HG03045 (cell line): ENCODE data around the gene SLC22A25.
"Not testable (repeated sequence)": the region's sequence is repeated elsewhere in the genome, so short reads cannot be mapped to it uniquely, and the experiment has no call there.

Experiments
- ATAC-seq: cut with Tn5 transposase; IDR thresholded peaks from one replicate; pipeline ENCODE4 v1.9.1; 2021; ENCODE audit warnings: mild to moderate bottlenecking, moderate library complexity; ENCODE audit not compliant: unreplicated experiment

SLC22A25 gene

DNA sequence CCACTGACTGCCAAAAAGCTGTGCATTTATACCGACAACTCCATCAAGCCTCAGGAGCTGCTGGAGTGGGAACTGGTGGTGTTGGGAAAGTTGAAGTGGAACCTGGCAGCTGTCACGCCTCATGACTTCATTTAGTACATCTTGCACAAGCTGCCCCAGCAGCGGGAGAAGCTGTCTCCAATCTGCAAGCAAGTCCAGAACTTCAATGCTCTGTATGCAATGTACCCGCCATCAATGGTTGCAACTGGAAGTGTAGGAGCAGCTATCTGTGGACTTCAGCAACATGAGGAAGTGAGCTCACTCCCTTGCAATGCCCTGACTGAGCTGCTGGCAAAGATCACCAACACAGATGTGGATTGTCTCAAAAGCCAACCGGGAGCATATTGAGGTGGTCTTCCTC, at the start of gene SLC22A25:
Gene SLC22A25 (minus strand): TSS at position 67 of the 400 bp plus-strand sequence. CDS start 13,947 bp downstream, outside the sequence.
- no peak for ATAC-seq

- no peak for ATAC-seq
Observed at GRCh38 chr11:63290285-63290684, 46.9 kb upstream of the SLC22A25 start.

DNA sequence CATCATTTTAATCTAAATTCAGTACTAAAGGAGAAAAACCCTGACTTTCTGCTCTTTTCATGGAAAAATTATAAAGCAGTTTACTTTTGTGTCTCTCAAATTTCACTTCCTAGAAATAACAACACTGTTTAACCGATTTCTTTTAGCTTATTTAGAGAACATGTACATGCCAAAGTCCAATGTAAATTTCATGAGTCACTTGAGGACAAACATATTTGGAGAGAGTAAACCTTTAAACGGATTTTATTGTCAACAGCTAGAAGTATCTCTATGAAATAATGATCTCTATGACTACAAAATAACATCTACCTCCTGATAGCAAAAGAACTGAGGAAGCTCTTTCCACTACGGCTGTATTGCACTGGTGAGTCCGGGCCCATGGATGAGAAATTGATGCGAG, 46.3 kb upstream of the SLC22A25 start:
- ATAC-seq = no peak

DNA sequence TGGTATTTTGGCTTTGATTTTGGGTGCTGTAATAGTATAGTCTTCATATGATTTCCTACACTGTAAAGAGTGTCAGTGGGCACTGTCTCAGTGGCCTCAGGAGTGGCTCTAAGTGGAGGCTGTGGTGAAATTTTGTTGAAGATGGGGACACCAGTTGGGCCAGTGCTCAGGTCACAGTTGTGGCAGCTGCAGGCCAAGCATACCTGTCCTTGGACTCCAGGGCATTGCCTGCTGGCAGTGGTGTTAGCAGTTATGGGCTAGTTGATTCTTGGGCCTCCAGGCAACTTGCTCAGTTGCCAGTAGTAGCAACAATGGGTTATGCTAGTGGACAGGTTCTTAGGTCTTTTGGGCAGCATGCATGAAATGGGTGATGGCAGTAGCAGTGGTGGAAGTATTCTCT, 39.2 kb upstream of the SLC22A25 start:
- ATAC-seq = no peak

DNA sequence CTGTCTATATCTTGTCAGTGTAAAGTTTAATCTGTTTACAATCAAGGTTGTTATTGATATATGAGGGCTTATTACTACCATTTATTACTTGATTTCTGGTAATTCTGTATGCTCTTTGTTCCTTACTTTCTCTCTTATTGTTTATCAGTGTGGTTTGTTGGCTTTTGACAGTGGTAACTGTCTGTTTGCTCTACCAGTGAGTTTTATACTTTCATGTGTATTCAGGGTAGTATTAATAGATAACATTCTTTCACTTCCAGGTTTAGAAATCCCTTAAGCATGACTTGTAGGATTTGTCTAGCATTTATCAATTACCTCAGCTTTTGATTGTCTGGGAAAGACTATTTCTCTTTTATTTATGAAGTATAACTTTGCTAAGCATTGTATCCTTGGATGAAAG, 37.5 kb upstream of the SLC22A25 start:
- no peak for ATAC-seq

- no peak for ATAC-seq
Observed at GRCh38 chr11:63277345-63277943, 34.0 kb upstream of the SLC22A25 start.

- no peak for ATAC-seq
Observed at GRCh38 chr11:63274776-63275175, 31.4 kb upstream of the SLC22A25 start.

GRCh38 chr11:63273685-63274084, 30.3 kb upstream of the SLC22A25 start:
- ATAC-seq = no peak

GRCh38 chr11:63262547-63262946, 19.1 kb upstream of the SLC22A25 start:
- ATAC-seq = no peak

- ATAC-seq = no peak
Observed at GRCh38 chr11:63251312-63251711, 7.9 kb upstream of the SLC22A25 start.

DNA sequence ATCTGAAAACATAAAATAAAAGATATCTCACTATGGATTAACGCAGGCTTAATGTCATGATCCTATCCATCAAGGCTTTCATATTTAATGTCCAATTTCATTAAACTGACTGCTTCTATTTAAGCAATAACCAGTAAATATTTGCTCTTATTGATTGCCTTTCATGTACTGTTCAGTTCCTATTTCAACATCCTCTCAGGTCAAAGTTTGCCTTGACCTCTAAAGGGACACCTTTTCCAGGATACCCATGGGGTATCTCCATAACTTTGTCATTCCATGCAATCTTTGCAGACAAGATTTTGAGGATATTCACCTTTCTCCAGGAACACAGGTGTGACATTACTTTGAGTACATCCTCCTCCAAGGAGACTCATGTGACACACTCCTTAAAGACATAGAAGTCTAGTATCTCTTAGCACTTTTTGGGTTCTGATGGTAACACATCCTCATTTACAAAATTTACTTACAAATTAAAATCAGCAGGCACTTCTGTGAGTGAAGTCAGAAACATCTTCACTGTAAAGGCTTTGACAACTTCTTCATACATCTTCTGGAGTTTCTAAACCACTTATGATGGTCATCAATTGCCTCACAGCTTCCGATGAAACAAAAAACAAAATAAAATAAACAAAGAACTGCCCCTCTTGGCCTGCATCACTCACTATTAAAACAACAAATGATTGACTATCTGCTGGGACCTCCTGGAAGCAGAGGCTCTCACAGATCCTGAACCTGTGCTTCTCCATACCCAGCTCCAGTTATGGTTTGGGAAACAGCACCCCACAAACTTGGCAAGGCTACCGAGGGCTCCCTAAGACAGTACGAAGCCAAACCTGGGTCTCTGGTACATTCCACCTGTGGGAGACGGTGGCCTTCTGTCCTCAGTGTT, 7.0 kb upstream of the SLC22A25 start:
- ATAC-seq = no peak

DNA sequence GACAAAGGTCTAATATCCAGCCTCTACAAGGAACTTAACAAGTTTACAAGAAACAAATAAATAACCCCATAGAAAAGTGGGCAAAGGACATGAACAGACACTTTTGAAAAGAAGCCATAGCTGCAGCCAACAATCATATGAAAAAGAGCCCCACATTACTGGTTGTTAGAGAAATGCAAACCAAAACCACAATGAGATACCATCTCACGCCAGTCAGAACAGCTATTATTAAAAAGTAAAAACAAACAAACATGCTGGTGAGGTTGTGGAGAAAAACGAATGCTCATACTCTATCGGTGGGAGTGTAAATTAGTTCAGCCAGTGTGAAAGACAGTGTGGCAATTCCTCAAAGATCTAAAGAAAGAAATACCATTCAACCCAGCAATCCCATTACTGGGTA, 5.6 kb upstream of the SLC22A25 start:
- ATAC-seq = no peak

DNA sequence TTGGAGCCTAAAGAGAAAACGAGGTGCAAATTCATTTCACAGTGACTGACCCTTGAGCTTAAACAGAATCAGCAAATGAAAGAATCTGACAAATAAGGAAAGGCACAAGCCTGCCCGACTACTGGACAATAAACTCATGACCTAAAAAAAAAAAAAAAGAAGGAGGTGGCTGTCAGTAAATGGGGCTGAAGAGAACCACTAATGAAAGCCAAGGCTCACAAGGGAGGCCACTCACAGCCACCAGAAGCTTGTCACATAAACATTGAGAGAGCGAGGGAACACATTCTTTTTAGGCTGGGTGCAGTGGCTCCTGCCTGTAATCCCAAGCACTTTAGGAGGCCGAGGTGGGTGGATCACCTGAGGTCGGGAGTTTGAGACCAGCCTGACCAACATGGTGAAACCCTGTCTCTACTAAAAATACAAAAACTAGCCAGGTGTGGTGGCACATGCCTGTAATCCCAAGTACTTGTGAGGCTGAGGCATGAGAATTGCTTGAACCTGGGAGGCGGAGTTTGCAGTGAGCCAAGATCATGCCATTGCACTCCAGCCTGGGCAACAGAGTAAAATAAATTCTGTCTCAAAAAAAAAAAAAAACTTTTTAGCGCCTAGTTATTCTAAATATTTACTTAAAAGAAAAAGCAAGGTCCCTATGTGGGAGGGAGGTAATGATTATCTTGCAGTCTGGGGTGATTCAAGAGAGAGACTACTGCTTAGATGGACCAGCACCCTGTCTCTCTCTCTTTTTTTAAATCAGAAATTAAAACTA, 4.0 kb upstream of the SLC22A25 start:
- not testable (repeated sequence) for ATAC-seq

GRCh38 chr11:63246045-63246444, 2.6 kb upstream of the SLC22A25 start:
- ATAC-seq = no peak

GRCh38 chr11:63244862-63245261, 1.5 kb upstream of the SLC22A25 start:
- ATAC-seq = no peak

GRCh38 chr11:63242089-63242781, 1.2 kb downstream of the SLC22A25 start:
- no peak for ATAC-seq

DNA sequence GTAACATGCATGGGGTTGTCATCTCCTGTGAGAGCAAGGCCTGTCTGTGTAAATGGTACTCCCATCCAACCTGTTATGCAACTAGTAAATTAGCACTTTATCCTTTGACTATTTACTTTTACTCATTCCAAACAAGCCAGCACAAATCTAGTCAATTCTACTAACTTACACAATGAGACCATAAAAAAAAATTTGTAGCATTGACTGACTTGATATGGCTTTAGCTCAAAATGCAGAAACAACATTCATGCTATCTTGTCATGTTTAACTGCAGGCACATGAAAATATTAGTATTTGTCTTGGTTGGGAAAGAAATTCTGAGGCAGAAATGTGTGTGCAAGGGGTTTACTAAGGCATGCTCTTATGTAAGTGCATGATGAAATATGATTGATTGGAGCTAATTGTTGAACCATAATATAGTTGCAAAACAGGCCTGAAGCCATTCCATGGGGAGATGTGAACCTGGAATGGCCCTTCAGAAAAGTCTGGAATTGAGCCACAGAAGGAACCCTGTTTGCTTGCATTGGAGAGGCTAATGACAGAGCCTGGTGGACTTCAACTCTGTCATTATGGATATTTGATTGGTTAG, 2.5 kb downstream of the SLC22A25 start:
- ATAC-seq = no peak

DNA sequence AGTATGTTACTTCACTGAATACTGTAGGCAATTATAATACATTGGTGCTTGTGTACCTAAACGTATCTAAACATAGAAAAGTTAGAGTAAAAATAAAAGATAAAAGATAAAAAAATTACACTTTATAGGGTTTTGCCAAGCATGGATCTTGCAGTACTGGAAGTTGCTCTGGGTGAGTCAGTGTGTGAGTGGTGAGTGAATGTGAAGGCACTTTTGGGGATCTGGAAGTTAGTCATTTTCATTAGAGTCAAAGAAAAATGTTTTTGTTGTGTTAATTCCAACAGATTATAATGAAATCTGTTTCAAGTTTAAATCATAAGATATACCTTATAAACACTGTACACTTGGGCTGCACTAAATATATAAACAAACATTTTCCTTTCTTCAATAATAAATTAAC, 3.3 kb downstream of the SLC22A25 start:
- ATAC-seq = no peak

- ATAC-seq = no peak
Observed at GRCh38 chr11:63239254-63239653, 4.1 kb downstream of the SLC22A25 start.

DNA sequence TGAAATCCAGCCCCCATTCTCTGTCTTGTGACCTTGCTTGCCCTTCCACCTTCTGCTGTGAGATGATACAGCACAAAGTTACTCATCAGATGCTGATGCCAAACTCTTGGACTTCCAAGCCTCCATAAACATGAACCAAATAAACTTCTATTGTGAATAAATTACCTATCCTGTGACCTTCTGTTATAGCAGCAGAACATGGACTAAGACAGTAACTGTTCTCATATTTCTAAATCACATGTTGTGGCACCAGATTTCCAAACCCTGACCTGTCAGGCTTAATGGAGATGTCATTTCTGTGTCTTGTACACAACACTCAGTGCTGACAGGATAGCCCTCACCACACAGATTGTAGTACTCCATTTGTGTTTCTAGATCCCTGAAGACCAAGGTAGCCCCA, 6.0 kb downstream of the SLC22A25 start:
- no peak for ATAC-seq
